CD4-positive, alpha-beta T cell treated with Interleukin-21 for 1 hour (primary cell): ENCODE measurements around the gene CDX2.
"Not testable (repeated sequence)": the region's sequence is repeated elsewhere in the genome, so short reads cannot be mapped to it uniquely, and the experiment has no call there.

Source experiments
- DNase-seq: peaks from one replicate; pipeline ENCODE4 v3.0.0-alpha.2; 2020

Gene CDX2

GRCh38 chr13:27964206-27964605 is 4.9 kb downstream of the CDX2 start:
- not testable (repeated sequence) for DNase-seq

- no peak for DNase-seq
Measured at GRCh38 chr13:27963491-27963890, 5.6 kb downstream of the CDX2 start.

- DNase-seq, result no peak
Measured at GRCh38 chr13:27962982-27963381, 6.1 kb downstream of the CDX2 start.

GRCh38 chr13:27962128-27962841 is 6.8 kb downstream of the CDX2 start:
- DNase-seq, result no peak

- no peak for DNase-seq
Measured at GRCh38 chr13:27961227-27962085, 7.7 kb downstream of the CDX2 start.

- DNase-seq, result no peak
Measured at GRCh38 chr13:27960362-27961226, 8.5 kb downstream of the CDX2 start.

GRCh38 chr13:27959976-27960361 is 9.1 kb downstream of the CDX2 start:
- no peak for DNase-seq

- no peak for DNase-seq
Measured at GRCh38 chr13:27956576-27957300, 12.4 kb downstream of the CDX2 start.

- no peak for DNase-seq
Measured at GRCh38 chr13:27955014-27955591, 14.0 kb downstream of the CDX2 start.

GRCh38 chr13:27954406-27954851 is 14.7 kb downstream of the CDX2 start:
- no peak for DNase-seq

- peak; percentile 45 for DNase-seq
Measured at GRCh38 chr13:27953676-27954405, 15.3 kb downstream of the CDX2 start.

GRCh38 chr13:27952876-27953675 is 16.0 kb downstream of the CDX2 start:
- no peak for DNase-seq

- no peak for DNase-seq
Measured at GRCh38 chr13:27942972-27943371, 26.1 kb downstream of the CDX2 start.

GRCh38 chr13:27933580-27934328 is 35.4 kb downstream of the CDX2 start:
- DNase-seq, result no peak

- DNase-seq, result no peak
Measured at GRCh38 chr13:27933118-27933517, 36.0 kb downstream of the CDX2 start.

GRCh38 chr13:27929868-27930267 is 39.2 kb downstream of the CDX2 start:
- DNase-seq, result no peak

GRCh38 chr13:27928805-27929753 is 40.0 kb downstream of the CDX2 start:
- no peak for DNase-seq

- DNase-seq, result no peak
Measured at GRCh38 chr13:27928353-27928804, 40.7 kb downstream of the CDX2 start.
